ENCODE data around the gene SVOP.

DNA sequence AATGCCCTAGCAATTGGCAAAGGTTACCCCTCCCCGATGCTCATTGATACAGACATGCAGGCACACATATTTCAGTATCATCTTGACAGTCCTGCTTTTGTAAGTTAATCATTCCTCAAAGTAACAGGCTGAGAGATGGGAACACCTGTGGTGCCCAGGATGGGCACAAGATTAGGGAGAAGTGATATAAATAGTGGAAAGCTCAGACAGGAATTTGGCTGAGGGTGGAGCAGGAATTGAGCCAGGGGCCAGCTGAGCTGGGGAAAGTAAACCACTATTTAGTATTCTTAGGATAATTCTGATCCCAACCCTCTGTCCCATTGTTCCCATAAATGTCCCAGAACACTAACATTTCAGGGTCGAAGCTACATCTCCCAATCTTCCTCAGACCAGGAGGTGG is 102.7 kb downstream of the SVOP start:
- TF ChIP-seq CTCF (IDR thresholded peaks at IDR 0.05) (no peak), ZFX (IDR thresholded peaks at IDR 0.05; ENCODE audit: borderline replicate concordance) (no peak)
